Thoracic aorta (tissue), 2 donors: ENCODE measurements around the gene STMN3. TPM values are rescaled to one million over a fixed set of nuclear protein-coding genes. Genes with fewer than 3 reads are reported as not detected.

Source experiments
- ATAC-seq: fragments of 150-250 bp; one replicate; pipeline ENCODE4 v1.8.0; 2017; ENCODE audit warnings: low read depth; ENCODE audit not compliant: insufficient number of reproducible peaks, low FRiP score
- DNase-seq: peaks from one replicate; pipeline ENCODE4 v3.0.0-alpha.2; 2020; ENCODE audit warnings: low spot score
- H3K27ac ChIP-seq, 2 donors: fragments of 200-600 bp; sonication (generic); 1 replicate in 1 of 2; 2 replicates in 1 of 2; pipeline ENCODE4 v1.5.1; 2016; ENCODE audit warnings: mild to moderate bottlenecking in 2 of 2, moderate library complexity in 2 of 2
- H3K27me3 ChIP-seq: fragments of 200-600 bp; sonication (generic); replicated peaks from 2 replicates; pipeline ENCODE4 v1.6.0; 2016; ENCODE audit warnings: mild to moderate bottlenecking; ENCODE audit not compliant: insufficient read depth
- H3K36me3 ChIP-seq: fragments of 200-600 bp; sonication (generic); one replicate; pipeline ENCODE4 v1.5.1; 2016
- H3K4me1 ChIP-seq, 2 donors: fragments of 200-600 bp; sonication (generic); 1 replicate in 1 of 2; 2 replicates in 1 of 2; pipeline versions ENCODE4 v1.5.1 to v1.6.0; 2016; ENCODE audit warnings: low read depth in 2 of 2, mild to moderate bottlenecking in 1 of 2; ENCODE audit not compliant: control insufficient read depth in 1 of 2
- H3K4me3 ChIP-seq: fragments of 200-600 bp; sonication (generic); 2 replicates; pipeline ENCODE4 v1.5.1; 2016; ENCODE audit warnings: mild to moderate bottlenecking
- H3K9me3 ChIP-seq: fragments of 200-600 bp; sonication (generic); 2 replicates; pipeline ENCODE4 v1.5.1; 2016
- total RNA-seq, 2 donors: library from RNA; depleted of rRNA; stranded (reverse); fragments of >200 nt; gene quantifications; one replicate each; pipeline versions ENCODE4 v1.1.0 to v1.2.3, GENCODE V29; 2016
- TF ChIP-seq, protein P1 (sequence below): fragments of 200-600 bp; sonication (generic); IDR thresholded peaks from one replicate; pipeline ENCODE4 v1.5.1; 2019; ENCODE audit warnings: antibody characterized with exemption

Gene STMN3
- total RNA-seq, 2 donors from 2014 or later: 14.4 to 17.8 TPM

DNA sequence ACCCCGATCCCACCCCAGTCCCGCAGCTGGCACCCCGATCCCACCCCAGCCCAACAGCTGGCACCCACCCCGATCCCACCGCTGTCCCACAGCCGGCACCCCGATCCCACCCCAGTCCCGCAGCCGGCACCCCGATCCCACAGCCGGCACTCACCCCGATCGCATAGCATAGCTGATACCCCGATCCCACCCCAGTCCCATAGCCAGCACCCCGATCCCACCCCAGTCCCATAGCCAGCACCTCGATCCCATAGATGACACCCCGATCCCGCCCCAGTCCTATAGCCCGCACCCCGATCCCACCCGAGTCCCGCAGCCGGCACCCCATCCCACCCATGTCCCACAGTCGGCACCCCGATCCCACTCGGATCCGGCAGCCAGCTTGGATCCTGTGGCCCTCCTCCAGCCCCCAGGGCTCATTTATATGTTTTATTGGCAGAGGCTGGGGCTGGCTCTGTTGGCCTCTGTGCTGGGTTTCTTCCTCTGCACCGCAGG is 25.4 kb downstream of the STMN3 start:
- DNase-seq (no peak), ATAC-seq (no peak)
- Histone ChIP-seq H3K36me3 (no peaks in the 10 kb centered on the region), H3K27me3 (no peaks in the 10 kb centered on the region), H3K9me3 (no peaks in the 10 kb centered on the region), H3K4me1 (peaks cover 5 to 18% of the 10 kb centered on the region in 2 donors), H3K4me3 (peak overlapping the region; percentile 99), H3K27ac (peak overlapping the region in 1 of 2 donors; percentile 95)
- TF ChIP-seq, protein P1, sequence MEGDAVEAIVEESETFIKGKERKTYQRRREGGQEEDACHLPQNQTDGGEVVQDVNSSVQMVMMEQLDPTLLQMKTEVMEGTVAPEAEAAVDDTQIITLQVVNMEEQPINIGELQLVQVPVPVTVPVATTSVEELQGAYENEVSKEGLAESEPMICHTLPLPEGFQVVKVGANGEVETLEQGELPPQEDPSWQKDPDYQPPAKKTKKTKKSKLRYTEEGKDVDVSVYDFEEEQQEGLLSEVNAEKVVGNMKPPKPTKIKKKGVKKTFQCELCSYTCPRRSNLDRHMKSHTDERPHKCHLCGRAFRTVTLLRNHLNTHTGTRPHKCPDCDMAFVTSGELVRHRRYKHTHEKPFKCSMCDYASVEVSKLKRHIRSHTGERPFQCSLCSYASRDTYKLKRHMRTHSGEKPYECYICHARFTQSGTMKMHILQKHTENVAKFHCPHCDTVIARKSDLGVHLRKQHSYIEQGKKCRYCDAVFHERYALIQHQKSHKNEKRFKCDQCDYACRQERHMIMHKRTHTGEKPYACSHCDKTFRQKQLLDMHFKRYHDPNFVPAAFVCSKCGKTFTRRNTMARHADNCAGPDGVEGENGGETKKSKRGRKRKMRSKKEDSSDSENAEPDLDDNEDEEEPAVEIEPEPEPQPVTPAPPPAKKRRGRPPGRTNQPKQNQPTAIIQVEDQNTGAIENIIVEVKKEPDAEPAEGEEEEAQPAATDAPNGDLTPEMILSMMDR: no peak

DNA sequence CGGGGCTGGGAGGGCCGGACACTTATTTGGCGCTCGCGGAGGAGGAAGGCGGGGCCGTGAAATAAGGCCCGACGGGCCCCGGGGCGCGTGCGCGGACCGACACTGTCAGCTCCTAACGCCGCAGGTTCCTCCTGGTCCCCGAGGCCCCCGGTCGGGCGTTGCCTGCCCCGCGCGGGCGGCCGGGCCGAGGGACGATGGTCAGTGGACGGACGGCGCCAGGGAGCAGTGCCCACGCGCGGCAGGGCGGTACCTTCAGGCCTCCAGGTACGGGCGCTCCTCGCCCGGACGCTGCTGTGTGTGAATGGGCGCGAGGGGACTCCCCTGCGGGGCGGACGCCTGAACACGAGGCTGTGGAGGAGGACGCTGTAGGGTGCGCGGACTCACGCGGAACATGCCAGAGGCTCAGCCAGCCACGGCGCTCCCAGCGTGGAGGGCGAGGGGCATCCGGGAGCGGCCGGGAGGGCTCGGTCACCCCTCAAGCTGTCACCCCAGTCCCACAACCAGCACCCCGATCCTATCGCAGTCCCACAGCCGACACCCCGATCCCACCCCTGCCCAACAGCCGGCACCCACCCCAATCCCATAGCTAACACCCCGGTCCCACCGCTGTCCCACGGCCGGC is 26.0 kb downstream of the STMN3 start:
- peak; percentile 74 for DNase-seq
- Histone ChIP-seq H3K4me1 (peaks cover 5 to 18% of the 10 kb centered on the region in 2 donors), H3K27me3 (no peaks in the 10 kb centered on the region), H3K27ac (peak overlapping the region; percentile 62 to 95), H3K4me3 (peak overlapping the region; percentile 99), H3K36me3 (no peaks in the 10 kb centered on the region), H3K9me3 (no peaks in the 10 kb centered on the region)
- TF ChIP-seq, protein P1: no peak
- peak; percentile 87 for ATAC-seq

DNA sequence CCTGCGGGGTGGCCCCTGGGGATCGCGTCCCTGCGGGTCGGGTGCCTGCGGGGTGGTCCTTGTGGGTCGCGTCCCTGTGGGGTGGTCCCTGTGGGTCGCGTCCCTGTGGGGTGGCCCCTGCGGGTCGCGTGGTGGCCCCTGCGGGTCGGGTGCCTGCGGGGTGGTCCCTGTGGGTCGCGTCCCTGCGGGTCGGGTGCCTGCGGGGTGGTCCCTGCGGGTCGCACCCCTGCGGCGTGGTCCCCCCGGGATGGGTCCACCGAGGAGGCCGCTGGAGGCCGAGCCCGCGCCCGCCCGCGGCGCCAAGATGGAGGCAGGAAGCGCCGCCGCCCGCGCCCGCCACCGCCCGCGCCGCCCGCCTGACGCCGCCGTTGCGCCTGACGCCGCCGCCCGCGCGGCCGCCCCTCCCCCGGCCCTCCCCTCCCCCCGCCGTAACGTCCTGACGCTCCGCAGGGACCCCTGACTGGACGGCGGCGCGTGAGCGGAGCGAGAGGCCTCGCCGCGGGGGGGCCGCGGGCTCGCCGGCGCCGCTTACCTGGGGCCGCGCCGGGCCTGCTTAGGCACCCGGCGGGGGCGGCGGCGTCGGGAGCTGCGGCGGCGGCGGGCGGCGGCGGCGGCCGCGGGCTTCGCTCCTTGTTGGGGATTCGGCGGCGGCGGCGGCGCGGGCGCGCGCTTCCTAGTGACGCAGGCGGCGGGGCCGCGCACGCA is 26.6 kb downstream of the STMN3 start, which contains the start of gene GMEB2:
TSS of gene GMEB2 (minus strand) at position 678 of the 705 bp plus-strand sequence. CDS start 7,704 bp downstream, outside the sequence.
- H3K27ac ChIP-seq: peak within 1 kb of the TSS; percentile 90 to 95
- DNase-seq: no peak
- no peaks in the 10 kb centered on the region for H3K36me3 ChIP-seq
- no peaks in the 10 kb centered on the region for H3K27me3 ChIP-seq
- TF ChIP-seq, protein P1: no peak
- peak; percentile 67 for ATAC-seq
- H3K9me3 ChIP-seq: no peaks in the 10 kb centered on the region
- H3K4me1 ChIP-seq: peaks cover 5 to 18% of the 10 kb centered on the region in 2 donors
- H3K4me3 ChIP-seq: peak within 1 kb of the TSS; percentile 99

DNA sequence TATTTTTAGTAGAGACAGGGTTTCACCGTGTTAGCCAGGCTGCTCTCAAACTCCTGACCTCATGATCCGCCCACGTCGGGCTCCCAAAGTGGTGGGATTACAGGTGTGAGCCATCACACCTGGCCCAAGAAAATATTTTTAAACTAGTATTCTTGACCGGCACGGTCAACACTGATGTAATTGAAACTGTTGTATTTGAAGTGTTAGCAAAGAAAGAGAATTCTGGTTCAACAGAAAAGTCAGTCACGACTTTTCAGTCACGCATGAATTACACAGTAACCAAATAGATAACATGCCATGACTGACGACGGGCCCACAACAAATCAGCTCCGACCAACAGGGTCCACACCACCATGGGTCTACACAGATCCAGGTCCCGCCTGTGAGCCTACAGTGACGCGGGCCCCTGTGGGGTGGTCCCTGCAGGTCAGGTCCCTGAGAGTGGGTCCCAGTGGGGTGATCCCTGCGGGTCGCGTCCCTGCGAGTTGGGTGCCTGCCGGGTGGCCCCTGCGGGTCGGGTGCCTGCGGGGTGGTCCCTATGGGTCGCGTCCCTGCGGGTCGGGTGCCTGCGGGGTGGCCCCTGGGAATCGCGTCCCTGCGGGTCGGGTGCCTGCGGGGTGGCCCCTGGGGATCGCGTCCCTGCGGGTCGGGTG is 27.3 kb downstream of the STMN3 start:
- no peaks in the 10 kb centered on the region for H3K9me3 ChIP-seq
- peak overlapping the region; percentile 99 for H3K4me3 ChIP-seq
- no peaks in the 10 kb centered on the region for H3K27me3 ChIP-seq
- peak overlapping the region; percentile 90 to 95 for H3K27ac ChIP-seq
- peaks cover 5 to 18% of the 10 kb centered on the region in 2 donors for H3K4me1 ChIP-seq
- ATAC-seq (no peak), DNase-seq (no peak)
- H3K36me3 ChIP-seq: no peaks in the 10 kb centered on the region
- TF ChIP-seq, protein P1: no peak

DNA sequence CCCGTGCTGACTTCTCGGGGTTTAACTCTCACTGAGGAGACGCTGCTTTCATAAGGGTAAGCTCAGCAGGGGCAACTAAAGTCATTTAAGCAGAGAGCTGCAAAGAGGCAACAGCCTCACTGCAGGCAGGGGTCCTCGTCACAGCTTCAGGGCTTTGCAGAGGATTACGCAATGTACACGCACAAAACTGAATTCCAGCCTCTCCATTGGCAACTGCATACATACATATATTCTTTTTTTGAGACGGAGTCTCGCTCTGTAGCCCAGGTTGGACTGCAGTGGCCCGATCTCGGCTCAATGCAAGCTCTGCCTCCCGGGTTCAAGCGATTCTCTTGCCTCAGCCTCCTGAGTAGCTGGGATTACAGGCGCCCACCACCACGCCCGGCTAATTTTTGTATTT is 28.7 kb downstream of the STMN3 start:
- H3K27ac ChIP-seq: no peak overlapping the region
- H3K4me3 ChIP-seq: no peak overlapping the region
- DNase-seq: no peak

More for the DNA sequence above, 28.7 kb downstream of the STMN3 start:
- TF ChIP-seq, protein P1: no peak
- no peaks in the 10 kb centered on the region for H3K36me3 ChIP-seq
- ATAC-seq: no peak
- peaks cover 5 to 18% of the 10 kb centered on the region in 2 donors for H3K4me1 ChIP-seq
- no peaks in the 10 kb centered on the region for H3K27me3 ChIP-seq
- H3K9me3 ChIP-seq: no peaks in the 10 kb centered on the region
